PC-9 (cell line): ENCODE measurements around the gene LMAN1. TPM values are rescaled to one million over a fixed set of nuclear protein-coding genes. Genes with fewer than 3 reads are reported as not detected.

Experiments
- BruUV-seq: library from RNA; stranded (reverse); fragments of 400-500 nt; replicated peaks from 2 replicates; lab custom pipeline; 2021; lab: Mats Ljungman, UMichigan
- CTCF ChIA-PET: fragments of 300-600 bp; sonication (Branson Sonifier 250); formaldehyde crosslinking; loops from one replicate; lab custom pipeline; 2022; ENCODE audit warnings: antibody characterized with exemption; lab: Charles Lee
- POLR2A ChIA-PET: fragments of 300-600 bp; sonication (Branson Sonifier 250); formaldehyde crosslinking; loops from one replicate; lab custom pipeline; 2022; ENCODE audit warnings: antibody characterized with exemption; ENCODE audit not compliant: unreplicated experiment; lab: Charles Lee
- DNase-seq, 2 experiments: peaks; one replicate each; pipeline versions ENCODE4 v3.0.0 to v3.0.0-alpha.2; 2015 to 2022; ENCODE audit warnings: mixed read lengths in 1 of 2
- H2AFZ ChIP-seq: fragments of 200-600 bp; sonication (generic); 2 replicates; pipeline ENCODE4 v1.8.1; 2017; ENCODE audit warnings: antibody characterized with exemption
- H3F3A ChIP-seq: fragments of 200-600 bp; sonication (generic); 2 replicates; pipeline ENCODE4 v1.8.1; 2017; ENCODE audit warnings: antibody characterized with exemption, mild to moderate bottlenecking, low read depth; ENCODE audit not compliant: insufficient read depth
- H3K27ac ChIP-seq: fragments of 200-600 bp; sonication (generic); 2 replicates; pipeline ENCODE4 v1.6.1; 2016; ENCODE audit warnings: mixed run types
- H3K27me3 ChIP-seq: fragments of 200-600 bp; sonication (generic); 2 replicates; pipeline ENCODE4 v1.6.1; 2016; ENCODE audit warnings: low read depth, mixed run types; ENCODE audit not compliant: insufficient read depth
- H3K36me3 ChIP-seq: fragments of 200-600 bp; sonication (generic); 2 replicates; pipeline ENCODE4 v1.6.1; 2016; ENCODE audit warnings: low read depth, mixed run types
- H3K4me1 ChIP-seq: fragments of 200-600 bp; sonication (generic); replicated peaks from 2 replicates; pipeline ENCODE4 v1.6.1; 2016; ENCODE audit warnings: mixed run types; ENCODE audit not compliant: insufficient read depth
- H3K4me2 ChIP-seq: fragments of 200-600 bp; sonication (generic); 2 replicates; pipeline ENCODE4 v1.6.1; 2017; ENCODE audit warnings: mixed run types
- H3K4me3 ChIP-seq: fragments of 200-600 bp; sonication (generic); 2 replicates; pipeline ENCODE4 v1.6.1; 2016; ENCODE audit warnings: mixed run types
- H3K79me2 ChIP-seq: fragments of 200-600 bp; sonication (generic); 2 replicates; pipeline ENCODE4 v1.6.1; 2017; ENCODE audit warnings: low read depth, mixed run types
- H3K9me2 ChIP-seq: fragments of 200-600 bp; sonication (generic); 2 replicates; pipeline ENCODE4 v1.8.1; 2017; ENCODE audit warnings: mild to moderate bottlenecking; ENCODE audit not compliant: insufficient read depth
- H3K9me3 ChIP-seq: fragments of 200-600 bp; sonication (generic); 2 replicates; pipeline ENCODE4 v1.8.1; 2016; ENCODE audit warnings: low read depth; ENCODE audit not compliant: insufficient read depth
- H4K20me1 ChIP-seq: fragments of 200-600 bp; sonication (generic); 2 replicates; pipeline ENCODE4 v1.8.1; 2017; ENCODE audit not compliant: insufficient read depth
- EZH2 ChIP-seq: fragments of 200-600 bp; sonication (generic); IDR thresholded peaks from 2 replicates; pipeline ENCODE4 v1.8.0; 2017; ENCODE audit warnings: antibody characterized with exemption, low read depth
- intact Hi-C: fragments of 100-400 bp; cut with micrococcal nuclease; formaldehyde crosslinking; loops from one replicate; pipeline ENCODE4 v1.10.0; 2022; ENCODE audit not compliant: unreplicated experiment
- total RNA-seq: library from RNA; stranded (reverse); gene quantifications from 2 replicates; pipeline ENCODE4 v1.2.3, GENCODE V29; 2021
- TF ChIP-seq, protein P1 (sequence below): fragments of 200-600 bp; sonication (generic); conservative IDR thresholded peaks from 2 replicates; pipeline ENCODE4 v1.6.1; 2017; ENCODE audit warnings: mixed run types, antibody characterized with exemption, mild to moderate bottlenecking, moderate library complexity

The LMAN1 gene
- total RNA-seq, 1 experiment from 2014 or later = 77.3 TPM

DNA sequence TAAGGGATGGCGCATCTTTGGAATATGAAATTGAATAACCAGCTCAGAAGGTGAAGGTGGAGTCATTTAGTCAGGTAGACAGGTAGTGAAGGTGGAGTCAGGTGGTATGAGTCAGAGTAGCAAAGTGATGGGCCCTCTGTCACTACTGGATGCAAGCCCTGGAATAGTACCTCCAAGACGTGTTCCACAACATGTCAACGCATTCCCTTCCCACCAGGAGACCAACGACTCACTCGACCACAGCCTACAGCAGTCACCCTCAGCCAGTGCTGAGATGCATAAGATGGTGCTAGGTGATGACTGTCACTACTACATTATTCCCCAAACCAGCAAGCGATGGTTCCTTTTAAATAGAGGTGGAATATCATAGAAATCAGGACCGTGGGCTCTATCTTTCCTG, 47.4 kb downstream of the LMAN1 start:
- Histone ChIP-seq H3K79me2 (no peaks in the 10 kb centered on the region), H2AFZ (no peak overlapping the region), H4K20me1 (no peaks in the 10 kb centered on the region), H3K4me2 (no peak overlapping the region), H3F3A (no peaks in the 10 kb centered on the region), H3K36me3 (no peaks in the 10 kb centered on the region), H3K9me2 (no peaks in the 10 kb centered on the region), H3K27ac (no peak overlapping the region), H3K27me3 (no peaks in the 10 kb centered on the region), H3K4me3 (no peak overlapping the region), H3K4me1 (no peaks in the 10 kb centered on the region), H3K9me3 (no peaks in the 10 kb centered on the region)
- TF ChIP-seq, protein P1, sequence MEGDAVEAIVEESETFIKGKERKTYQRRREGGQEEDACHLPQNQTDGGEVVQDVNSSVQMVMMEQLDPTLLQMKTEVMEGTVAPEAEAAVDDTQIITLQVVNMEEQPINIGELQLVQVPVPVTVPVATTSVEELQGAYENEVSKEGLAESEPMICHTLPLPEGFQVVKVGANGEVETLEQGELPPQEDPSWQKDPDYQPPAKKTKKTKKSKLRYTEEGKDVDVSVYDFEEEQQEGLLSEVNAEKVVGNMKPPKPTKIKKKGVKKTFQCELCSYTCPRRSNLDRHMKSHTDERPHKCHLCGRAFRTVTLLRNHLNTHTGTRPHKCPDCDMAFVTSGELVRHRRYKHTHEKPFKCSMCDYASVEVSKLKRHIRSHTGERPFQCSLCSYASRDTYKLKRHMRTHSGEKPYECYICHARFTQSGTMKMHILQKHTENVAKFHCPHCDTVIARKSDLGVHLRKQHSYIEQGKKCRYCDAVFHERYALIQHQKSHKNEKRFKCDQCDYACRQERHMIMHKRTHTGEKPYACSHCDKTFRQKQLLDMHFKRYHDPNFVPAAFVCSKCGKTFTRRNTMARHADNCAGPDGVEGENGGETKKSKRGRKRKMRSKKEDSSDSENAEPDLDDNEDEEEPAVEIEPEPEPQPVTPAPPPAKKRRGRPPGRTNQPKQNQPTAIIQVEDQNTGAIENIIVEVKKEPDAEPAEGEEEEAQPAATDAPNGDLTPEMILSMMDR = no peak
- no peak for TF ChIP-seq EZH2
- intact Hi-C loops = no loop called here
- no TSS peak for BruUV-seq
- peak in 1 of 2 experiments; percentile 47 for DNase-seq
- ChIA-PET POLR2A (no interaction called here), CTCF (no interaction called here)

GRCh38 chr18:59308938-59309260, 50.2 kb downstream of the LMAN1 start:
- DNase-seq = no peak
- Histone ChIP-seq H3K36me3 (no peaks in the 10 kb centered on the region), H3K79me2 (no peaks in the 10 kb centered on the region), H3K4me2 (peak overlapping the region; percentile 82), H4K20me1 (no peaks in the 10 kb centered on the region), H3K27me3 (no peaks in the 10 kb centered on the region), H3K27ac (no peak overlapping the region), H3K4me3 (peak overlapping the region; percentile 44; the same call in 1 of the 2 replicates), H3F3A (no peaks in the 10 kb centered on the region), H2AFZ (peak overlapping the region; percentile 69; the same call in 1 of the 2 replicates), H3K9me2 (no peaks in the 10 kb centered on the region), H3K9me3 (no peaks in the 10 kb centered on the region), H3K4me1 (no peaks in the 10 kb centered on the region)
- BruUV-seq = no TSS peak
- intact Hi-C loops = loop anchor here (2.0 kb wide), 2 partner anchors 60 to 94 kb away; no protein-coding TSS in a partner anchor
- TF ChIP-seq, protein P1 = no peak
- no peak for TF ChIP-seq EZH2
- ChIA-PET CTCF (interaction anchor here (2.4 kb wide), 1 partner anchor 94 kb away, joined by 26 read pairs; no protein-coding TSS in a partner anchor), POLR2A (no interaction called here)

DNA sequence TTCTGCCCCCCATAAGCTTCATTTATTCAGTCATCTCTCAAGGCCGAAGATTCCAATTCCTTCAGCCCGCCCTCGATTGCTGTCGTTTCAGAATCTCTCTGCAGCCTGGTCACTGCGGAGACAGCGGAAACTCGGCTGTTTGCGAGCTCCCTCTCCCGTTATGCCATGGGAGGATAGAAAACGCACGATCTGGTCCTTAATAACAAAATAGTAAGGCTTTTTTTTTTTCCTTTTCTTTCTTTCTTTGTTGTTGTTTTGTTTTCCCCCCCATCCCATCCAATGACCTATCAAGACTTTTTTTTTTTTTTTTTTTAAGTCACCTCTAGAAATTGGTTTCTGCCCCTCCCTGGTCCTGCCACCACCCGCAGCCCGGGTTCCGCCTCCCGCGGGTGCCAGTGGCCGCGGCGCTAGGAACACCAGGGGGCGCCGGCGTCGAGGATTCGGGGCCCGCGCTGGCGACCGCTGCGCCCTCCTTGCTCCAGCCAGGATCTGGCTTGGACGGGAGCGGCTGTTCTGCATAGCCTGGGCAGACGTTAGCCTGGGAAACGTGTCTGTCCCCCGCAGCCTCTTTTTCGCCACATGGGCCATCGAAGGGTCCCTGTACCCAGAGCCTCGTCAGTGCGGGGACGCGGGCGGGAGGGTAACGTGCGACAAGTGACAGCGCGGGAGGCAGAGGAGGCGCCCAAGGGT, 50.7 kb downstream of the LMAN1 start:
- intact Hi-C loops = loop anchor here (2.0 kb wide), 2 partner anchors 60 to 94 kb away; no protein-coding TSS in a partner anchor
- H3K4me1 ChIP-seq = no peaks in the 10 kb centered on the region
- H4K20me1 ChIP-seq = no peaks in the 10 kb centered on the region
- H3K9me3 ChIP-seq = no peaks in the 10 kb centered on the region
- peak overlapping the region; percentile 69; the same call in 1 of the 2 replicates for H2AFZ ChIP-seq
- H3F3A ChIP-seq = no peaks in the 10 kb centered on the region
- H3K27ac ChIP-seq = no peak overlapping the region
- H3K9me2 ChIP-seq = no peaks in the 10 kb centered on the region
- peak overlapping the region; percentile 82 for H3K4me2 ChIP-seq
- DNase-seq = peak in 1 of 2 experiments; percentile 73
- POLR2A ChIA-PET = no interaction called here
- BruUV-seq = no TSS peak
- no peaks in the 10 kb centered on the region for H3K79me2 ChIP-seq
- H3K4me3 ChIP-seq = peak overlapping the region; percentile 44; the same call in 1 of the 2 replicates
- H3K27me3 ChIP-seq = no peaks in the 10 kb centered on the region
- CTCF ChIA-PET = interaction anchor here (0.5 to 2.4 kb wide), 3 partner anchors 94 to 1447 kb away, joined by 6 to 26 read pairs (median 6); no protein-coding TSS in a partner anchor
- H3K36me3 ChIP-seq = no peaks in the 10 kb centered on the region
- TF ChIP-seq, protein P1 = peak; percentile 78
- TF ChIP-seq EZH2 = no peak
